Activated naive CD8-positive, alpha-beta T cell treated with anti-CD3 and anti-CD28 coated beads, Interleukin-2, amount 50 U/mL, for 24 hours (primary cell): ENCODE results near the gene STARD3.
A peak's percentile ranks its signal among the peaks of the same experiment; 100 is the strongest.

Source experiments
- ATAC-seq: fragments of 150-1000 bp; cut with Tn5 transposase; one replicate; pipeline ENCODE4 v1.10.0; 2021
- DNase-seq: peaks from one replicate; pipeline ENCODE4 v3.0.0; 2021
- H3K27ac Mint-ChIP-seq: one replicate; pipeline ENCODE4 v1.8.0; 2021; ENCODE audit warnings: mild to moderate bottlenecking, mixed read lengths
- H3K27me3 Mint-ChIP-seq: one replicate; pipeline ENCODE4 v1.8.0; 2021; ENCODE audit warnings: mixed read lengths
- H3K36me3 Mint-ChIP-seq: one replicate; pipeline ENCODE4 v1.8.0; 2021; ENCODE audit warnings: low read depth, mixed read lengths
- H3K4me1 Mint-ChIP-seq: one replicate; pipeline ENCODE4 v1.8.0; 2021; ENCODE audit warnings: mixed read lengths
- H3K4me3 Mint-ChIP-seq: one replicate; pipeline ENCODE4 v1.8.0; 2021; ENCODE audit warnings: mild to moderate bottlenecking, moderate library complexity, mixed read lengths
- H3K9me3 Mint-ChIP-seq: one replicate; pipeline ENCODE4 v1.8.0; 2021; ENCODE audit warnings: mixed read lengths

Gene STARD3

GRCh38 chr17:39600288-39600996 lies 36.5 kb upstream of the STARD3 start:
- DNase-seq (no peak), ATAC-seq (no peak)
- no peak overlapping the region for H3K27ac Mint-ChIP-seq
- H3K9me3 Mint-ChIP-seq = no peaks in the 10 kb centered on the region
- no peaks in the 10 kb centered on the region for H3K36me3 Mint-ChIP-seq
- H3K27me3 Mint-ChIP-seq = peaks cover 92% of the 10 kb centered on the region
- no peak overlapping the region for H3K4me3 Mint-ChIP-seq
- peaks cover 27% of the 10 kb centered on the region for H3K4me1 Mint-ChIP-seq

GRCh38 chr17:39600997-39601597 lies 35.8 kb upstream of the STARD3 start:
- Mint-ChIP-seq H3K27me3 (peaks cover 89% of the 10 kb centered on the region), H3K9me3 (no peaks in the 10 kb centered on the region), H3K4me3 (no peak overlapping the region), H3K36me3 (no peaks in the 10 kb centered on the region), H3K4me1 (peaks cover 28% of the 10 kb centered on the region), H3K27ac (no peak overlapping the region)
- no peak for ATAC-seq
- no peak for DNase-seq

- ATAC-seq = no peak
- H3K36me3 Mint-ChIP-seq = no peaks in the 10 kb centered on the region
- no peak for DNase-seq
- no peak overlapping the region for H3K27ac Mint-ChIP-seq
- H3K4me3 Mint-ChIP-seq = no peak overlapping the region
- no peaks in the 10 kb centered on the region for H3K9me3 Mint-ChIP-seq
- peaks cover 27% of the 10 kb centered on the region for H3K4me1 Mint-ChIP-seq
- H3K27me3 Mint-ChIP-seq = peaks cover 83% of the 10 kb centered on the region
Observed at GRCh38 chr17:39601758-39602532, 35.0 kb upstream of the STARD3 start.

DNA sequence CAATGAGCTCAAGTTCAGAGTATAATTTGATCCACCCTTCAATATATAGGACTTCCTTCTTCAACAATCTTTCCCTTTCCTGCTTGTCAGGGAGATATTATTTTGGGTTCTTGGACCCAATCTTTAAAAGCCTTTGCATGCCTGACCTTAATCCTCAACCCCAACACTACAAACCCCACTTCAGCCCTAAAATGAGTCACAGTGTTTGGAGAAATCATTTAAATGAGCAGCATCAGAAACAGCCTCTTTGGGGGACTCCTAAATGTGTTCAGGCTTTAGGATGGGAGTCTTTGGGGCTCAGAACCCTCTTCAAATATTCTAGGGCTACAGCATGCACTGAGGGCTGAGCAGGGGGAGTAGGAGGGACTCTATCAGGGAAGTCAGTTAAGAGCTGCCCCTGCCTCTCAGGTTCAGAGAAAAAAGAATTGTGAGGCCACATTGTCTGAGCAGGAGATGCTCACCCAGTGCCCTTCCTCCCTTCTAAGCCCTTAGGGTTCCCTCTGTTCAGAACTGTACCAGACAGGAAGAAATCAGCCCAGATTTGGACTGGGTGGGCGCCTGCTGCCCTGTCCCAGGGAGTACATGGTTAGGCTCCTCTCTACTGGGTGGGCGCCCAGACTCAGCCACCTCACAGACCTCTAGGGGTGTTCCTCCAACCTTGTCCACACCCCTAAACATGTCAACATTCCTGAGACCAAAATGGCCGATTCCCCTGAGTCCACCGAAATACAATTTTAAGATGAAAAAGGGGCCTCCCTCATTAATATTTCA lies 34.2 kb upstream of the STARD3 start:
- H3K4me1 Mint-ChIP-seq = peaks cover 26% of the 10 kb centered on the region
- no peak for DNase-seq
- H3K27ac Mint-ChIP-seq = no peak overlapping the region
- peaks cover 84% of the 10 kb centered on the region for H3K27me3 Mint-ChIP-seq
- H3K36me3 Mint-ChIP-seq = no peaks in the 10 kb centered on the region
- ATAC-seq = no peak
- no peaks in the 10 kb centered on the region for H3K9me3 Mint-ChIP-seq
- H3K4me3 Mint-ChIP-seq = no peak overlapping the region

GRCh38 chr17:39603304-39604016 lies 33.5 kb upstream of the STARD3 start:
- Mint-ChIP-seq H3K36me3 (no peaks in the 10 kb centered on the region), H3K27ac (no peak overlapping the region), H3K9me3 (no peaks in the 10 kb centered on the region), H3K4me1 (peaks cover 23% of the 10 kb centered on the region), H3K4me3 (no peak overlapping the region), H3K27me3 (peaks cover 81% of the 10 kb centered on the region)
- ATAC-seq (no peak), DNase-seq (no peak)

- H3K27me3 Mint-ChIP-seq = peaks cover 84% of the 10 kb centered on the region
- no peak overlapping the region for H3K4me3 Mint-ChIP-seq
- no peaks in the 10 kb centered on the region for H3K36me3 Mint-ChIP-seq
- H3K4me1 Mint-ChIP-seq = peaks cover 23% of the 10 kb centered on the region
- no peak for ATAC-seq
- DNase-seq = no peak
- no peak overlapping the region for H3K27ac Mint-ChIP-seq
- no peaks in the 10 kb centered on the region for H3K9me3 Mint-ChIP-seq
Observed at GRCh38 chr17:39604911-39605491, 31.9 kb upstream of the STARD3 start.

GRCh38 chr17:39605492-39606433 lies 31.2 kb upstream of the STARD3 start:
- ATAC-seq = peak; percentile 10
- H3K4me1 Mint-ChIP-seq = peaks cover 23% of the 10 kb centered on the region
- peaks cover 76% of the 10 kb centered on the region for H3K27me3 Mint-ChIP-seq
- H3K4me3 Mint-ChIP-seq = no peak overlapping the region
- no peaks in the 10 kb centered on the region for H3K9me3 Mint-ChIP-seq
- H3K36me3 Mint-ChIP-seq = no peaks in the 10 kb centered on the region
- no peak overlapping the region for H3K27ac Mint-ChIP-seq
- DNase-seq = no peak

GRCh38 chr17:39606434-39607056 lies 30.4 kb upstream of the STARD3 start:
- no peaks in the 10 kb centered on the region for H3K36me3 Mint-ChIP-seq
- no peak overlapping the region for H3K27ac Mint-ChIP-seq
- no peak overlapping the region for H3K4me3 Mint-ChIP-seq
- H3K4me1 Mint-ChIP-seq = peaks cover 23% of the 10 kb centered on the region
- DNase-seq (no peak), ATAC-seq (no peak)
- H3K27me3 Mint-ChIP-seq = peaks cover 71% of the 10 kb centered on the region
- H3K9me3 Mint-ChIP-seq = no peaks in the 10 kb centered on the region

DNA sequence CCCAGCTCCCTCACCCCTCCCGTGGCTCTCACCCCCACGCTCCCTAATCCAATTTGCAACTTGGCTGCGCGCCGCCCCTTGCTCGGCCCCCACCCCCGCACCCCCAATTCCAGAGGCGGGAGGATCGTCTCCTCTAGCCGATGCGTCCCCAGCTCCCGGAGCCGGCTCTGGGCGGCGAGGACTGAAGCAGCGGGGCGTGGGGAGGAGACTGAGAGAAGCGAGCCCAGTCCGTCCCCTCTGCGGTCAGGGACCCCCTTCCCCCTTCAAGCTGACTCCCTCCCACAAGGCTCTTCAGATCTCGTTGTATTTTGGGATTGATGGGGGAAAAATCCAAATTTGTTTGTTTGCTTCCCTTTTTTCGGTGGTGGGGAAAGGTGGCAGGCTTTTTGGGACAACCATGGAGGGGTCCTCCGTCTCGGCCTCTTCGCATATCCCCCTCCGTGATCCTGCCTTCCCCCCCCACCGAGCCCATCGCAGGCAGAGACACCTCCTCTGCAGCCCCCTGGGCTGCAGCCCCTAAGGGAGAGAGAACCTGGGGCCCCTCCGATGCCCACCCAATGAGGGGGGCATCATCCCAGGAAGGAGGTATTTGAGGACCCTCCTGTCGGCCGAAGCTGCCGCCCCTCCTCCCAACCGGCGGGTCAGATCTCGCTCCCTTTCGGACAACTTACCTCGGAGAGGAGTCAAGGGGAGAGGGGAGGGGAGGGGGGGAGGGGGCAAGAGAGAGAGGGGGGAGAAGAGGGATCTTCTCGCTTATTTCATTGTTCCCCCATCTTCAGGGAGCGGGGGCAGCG lies 29.7 kb upstream of the STARD3 start:
- Mint-ChIP-seq H3K27ac (no peak overlapping the region), H3K36me3 (no peaks in the 10 kb centered on the region), H3K9me3 (no peaks in the 10 kb centered on the region), H3K4me1 (peaks cover 23% of the 10 kb centered on the region), H3K27me3 (peaks cover 64% of the 10 kb centered on the region), H3K4me3 (no peak overlapping the region)
- ATAC-seq (no peak), DNase-seq (peak; percentile 2)

DNA sequence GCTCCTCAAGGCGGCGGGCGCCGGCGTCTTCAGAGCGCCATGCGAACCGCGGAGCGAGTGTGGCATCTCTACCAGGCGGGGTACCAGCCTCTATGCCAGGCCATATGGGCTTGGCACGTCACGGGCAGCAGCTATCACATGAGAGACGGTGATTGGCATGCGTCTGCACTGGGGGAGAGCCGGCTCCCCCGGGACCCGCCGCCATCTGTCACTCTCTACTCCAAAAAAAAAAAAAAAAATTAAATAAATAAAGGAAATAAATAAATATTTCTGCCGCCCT lies 29.2 kb upstream of the STARD3 start, which contains the start of gene NEUROD2:
Gene NEUROD2, minus strand, starts transcription at position 70 of the 280 bp plus-strand sequence. CDS start 1,321 bp downstream, outside the sequence.
- H3K9me3 Mint-ChIP-seq = no peaks in the 10 kb centered on the region
- no peak for DNase-seq
- H3K4me3 Mint-ChIP-seq = no peak within 1 kb of the TSS

GRCh38 chr17:39608142-39608981 lies 28.6 kb upstream of the STARD3 start:
- Mint-ChIP-seq H3K4me1 (peaks cover 20% of the 10 kb centered on the region), H3K9me3 (no peaks in the 10 kb centered on the region), H3K27me3 (peaks cover 59% of the 10 kb centered on the region), H3K36me3 (no peaks in the 10 kb centered on the region), H3K4me3 (no peak overlapping the region), H3K27ac (no peak overlapping the region)
- ATAC-seq = no peak
- DNase-seq = no peak

More for the DNA sequence above, 29.2 kb upstream of the STARD3 start, which contains the start of gene NEUROD2:
- Mint-ChIP-seq H3K27ac (no peak within 1 kb of the TSS), H3K36me3 (no peaks in the 10 kb centered on the region), H3K27me3 (peaks cover 60% of the 10 kb centered on the region), H3K4me1 (peaks cover 23% of the 10 kb centered on the region)
- no peak for ATAC-seq
